ENCODE results near the gene ARFGEF2. TPM values are rescaled to one million over a fixed set of nuclear protein-coding genes. Genes with fewer than 3 reads are reported as not detected.

Gene ARFGEF2
- total and polyA plus RNA-seq, 9 donors, result 9.1 to 23.9 (median 18.5) TPM

- no peak overlapping the region for H3K4me3 ChIP-seq
- WGBS, 3 donors, result 86 to 91% (median 90%) methylated on average over 6 of the region's 6 CpGs
These were observed 24.5 kb downstream of the ARFGEF2 start for GRCh38 chr20:48945840-48946514.

DNA sequence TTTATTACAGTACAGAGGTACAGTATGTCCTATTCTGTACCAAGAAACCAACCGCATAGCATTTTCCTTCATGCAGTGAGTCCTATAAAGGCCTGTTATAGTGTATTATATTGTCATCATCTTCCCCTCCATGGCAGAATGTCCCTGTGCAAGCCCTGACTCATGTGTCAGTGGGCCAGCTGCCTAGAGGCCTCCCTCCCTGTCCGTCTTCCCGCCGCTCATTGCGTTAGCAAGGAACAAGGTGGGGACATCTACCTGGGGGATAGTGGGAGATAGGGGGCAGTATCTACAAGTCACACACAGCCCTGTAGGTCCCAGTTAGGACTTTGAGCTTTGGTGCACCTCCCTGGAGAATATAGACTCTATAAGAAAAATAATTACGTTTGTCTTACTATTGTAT is 27.1 kb downstream of the ARFGEF2 start:
- H3K4me1 ChIP-seq (ENCODE audit: insufficient read depth), result no peaks in the 10 kb centered on the region
- TF ChIP-seq, protein P1, sequence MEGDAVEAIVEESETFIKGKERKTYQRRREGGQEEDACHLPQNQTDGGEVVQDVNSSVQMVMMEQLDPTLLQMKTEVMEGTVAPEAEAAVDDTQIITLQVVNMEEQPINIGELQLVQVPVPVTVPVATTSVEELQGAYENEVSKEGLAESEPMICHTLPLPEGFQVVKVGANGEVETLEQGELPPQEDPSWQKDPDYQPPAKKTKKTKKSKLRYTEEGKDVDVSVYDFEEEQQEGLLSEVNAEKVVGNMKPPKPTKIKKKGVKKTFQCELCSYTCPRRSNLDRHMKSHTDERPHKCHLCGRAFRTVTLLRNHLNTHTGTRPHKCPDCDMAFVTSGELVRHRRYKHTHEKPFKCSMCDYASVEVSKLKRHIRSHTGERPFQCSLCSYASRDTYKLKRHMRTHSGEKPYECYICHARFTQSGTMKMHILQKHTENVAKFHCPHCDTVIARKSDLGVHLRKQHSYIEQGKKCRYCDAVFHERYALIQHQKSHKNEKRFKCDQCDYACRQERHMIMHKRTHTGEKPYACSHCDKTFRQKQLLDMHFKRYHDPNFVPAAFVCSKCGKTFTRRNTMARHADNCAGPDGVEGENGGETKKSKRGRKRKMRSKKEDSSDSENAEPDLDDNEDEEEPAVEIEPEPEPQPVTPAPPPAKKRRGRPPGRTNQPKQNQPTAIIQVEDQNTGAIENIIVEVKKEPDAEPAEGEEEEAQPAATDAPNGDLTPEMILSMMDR (IDR thresholded peaks at IDR 0.05), result no peak
- no peak for TF ChIP-seq EP300 (IDR thresholded peaks at IDR 0.05)
- H3K4me3 ChIP-seq, result no peak overlapping the region
- intact Hi-C loops (cut with DNase I), result no loop called here
- H3K27ac ChIP-seq, result no peak overlapping the region
- no peak for DNase-seq
- H3K27me3 ChIP-seq, result no peaks in the 10 kb centered on the region
- no peaks in the 10 kb centered on the region for H3K36me3 ChIP-seq
- no peaks in the 10 kb centered on the region for H3K9me3 ChIP-seq
- WGBS, 3 donors, result 91 to 95% (median 95%) methylated on average over 6 of the region's 6 CpGs

More at GRCh38 chr20:48945840-48946514, 24.5 kb downstream of the ARFGEF2 start:
- Histone ChIP-seq H3K27me3 (no peaks in the 10 kb centered on the region), H3K9me3 (no peaks in the 10 kb centered on the region), H3K27ac (no peak overlapping the region), H3K36me3 (no peaks in the 10 kb centered on the region), H3K4me1 (ENCODE audit: insufficient read depth) (no peaks in the 10 kb centered on the region)
- no peak for DNase-seq
- TF ChIP-seq EP300 (IDR thresholded peaks at IDR 0.05) (no peak), POLR2A (IDR thresholded peaks at IDR 0.05) (no peak)
- TF ChIP-seq, protein P1 (IDR thresholded peaks at IDR 0.05), result no peak
- intact Hi-C loops (cut with DNase I), result no loop called here

DNA sequence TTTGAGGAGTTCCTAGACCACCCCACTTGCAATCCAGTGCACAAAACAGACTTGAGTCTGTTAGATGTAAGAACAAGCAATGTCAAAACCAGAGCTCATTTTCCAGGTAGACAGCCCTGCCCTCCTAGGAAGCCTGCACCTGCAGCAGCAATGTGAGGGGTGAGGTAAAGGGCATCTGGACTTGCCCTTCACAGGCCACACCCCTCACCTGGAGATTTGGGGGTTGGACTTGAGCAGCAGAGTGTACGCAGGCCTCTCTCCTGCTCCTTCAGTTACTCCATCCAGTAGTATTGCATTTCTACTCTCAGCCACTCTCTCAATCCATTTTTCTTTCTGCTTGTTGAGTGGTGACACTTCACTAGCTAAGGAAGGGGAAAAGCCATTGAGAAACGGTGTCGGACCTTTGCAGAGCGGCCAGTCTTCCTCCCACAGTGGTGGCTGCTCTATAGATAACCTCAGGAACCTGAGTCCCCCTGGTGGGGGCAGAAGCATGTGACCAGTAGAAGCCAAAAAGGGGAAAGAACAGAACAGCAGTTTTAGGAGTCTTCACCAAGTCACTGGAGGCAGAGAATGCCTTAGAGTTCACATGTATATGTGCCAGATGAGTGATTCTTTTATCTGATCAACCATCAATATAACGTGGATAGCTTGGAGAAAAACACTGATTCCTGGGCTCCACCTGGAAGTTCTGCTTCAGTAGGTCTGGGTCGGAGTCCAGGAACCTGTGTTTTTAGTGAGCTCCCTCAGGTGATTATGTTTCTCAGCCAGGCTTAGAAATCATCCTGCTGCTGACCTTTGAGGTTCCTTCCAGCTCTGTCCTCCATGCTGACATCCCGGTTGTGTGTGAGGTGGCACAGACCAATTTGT is 28.0 kb downstream of the ARFGEF2 start:
- Histone ChIP-seq H3K36me3 (no peaks in the 10 kb centered on the region), H3K4me1 (ENCODE audit: insufficient read depth) (no peaks in the 10 kb centered on the region), H3K9me3 (no peaks in the 10 kb centered on the region), H3K4me3 (no peak overlapping the region), H3K27ac (no peak overlapping the region), H3K27me3 (no peaks in the 10 kb centered on the region)
- intact Hi-C loops (cut with DNase I), result no loop called here
- no peak for DNase-seq
- no peak for TF ChIP-seq EP300 (IDR thresholded peaks at IDR 0.05)
- TF ChIP-seq, protein P1 (IDR thresholded peaks at IDR 0.05), result no peak
- no peak for TF ChIP-seq POLR2A (IDR thresholded peaks at IDR 0.05)
- 77 to 82% (median 77%) methylated on average over 7 of the region's 7 CpGs for WGBS, 3 donors

- TF ChIP-seq, protein P1 (IDR thresholded peaks at IDR 0.05), result no peak
- TF ChIP-seq EP300 (IDR thresholded peaks at IDR 0.05) (no peak), POLR2A (IDR thresholded peaks at IDR 0.05) (no peak)
- intact Hi-C loops (cut with DNase I), result no loop called here
- no peak overlapping the region for H3K27ac ChIP-seq
- no peak overlapping the region for H3K4me3 ChIP-seq
- no peak for DNase-seq
- 91 to 93% (median 92%) methylated on average over 10 of the region's 10 CpGs for WGBS, 3 donors
- H3K27me3 ChIP-seq, result no peaks in the 10 kb centered on the region
- H3K9me3 ChIP-seq, result no peaks in the 10 kb centered on the region
- H3K4me1 ChIP-seq (ENCODE audit: insufficient read depth), result no peaks in the 10 kb centered on the region
- no peaks in the 10 kb centered on the region for H3K36me3 ChIP-seq
These were observed 29.5 kb downstream of the ARFGEF2 start for GRCh38 chr20:48951041-48951440.

Measured in ovary (tissue), 9 donors.